Measurements from ENCODE around the gene EYS. TPM values are rescaled to one million over a fixed set of nuclear protein-coding genes. Genes with fewer than 3 reads are reported as not detected.

Gene EYS
- total and polyA plus RNA-seq, 2 experiments from 2014 or later = 0.04 TPM; not detected in 1

DNA sequence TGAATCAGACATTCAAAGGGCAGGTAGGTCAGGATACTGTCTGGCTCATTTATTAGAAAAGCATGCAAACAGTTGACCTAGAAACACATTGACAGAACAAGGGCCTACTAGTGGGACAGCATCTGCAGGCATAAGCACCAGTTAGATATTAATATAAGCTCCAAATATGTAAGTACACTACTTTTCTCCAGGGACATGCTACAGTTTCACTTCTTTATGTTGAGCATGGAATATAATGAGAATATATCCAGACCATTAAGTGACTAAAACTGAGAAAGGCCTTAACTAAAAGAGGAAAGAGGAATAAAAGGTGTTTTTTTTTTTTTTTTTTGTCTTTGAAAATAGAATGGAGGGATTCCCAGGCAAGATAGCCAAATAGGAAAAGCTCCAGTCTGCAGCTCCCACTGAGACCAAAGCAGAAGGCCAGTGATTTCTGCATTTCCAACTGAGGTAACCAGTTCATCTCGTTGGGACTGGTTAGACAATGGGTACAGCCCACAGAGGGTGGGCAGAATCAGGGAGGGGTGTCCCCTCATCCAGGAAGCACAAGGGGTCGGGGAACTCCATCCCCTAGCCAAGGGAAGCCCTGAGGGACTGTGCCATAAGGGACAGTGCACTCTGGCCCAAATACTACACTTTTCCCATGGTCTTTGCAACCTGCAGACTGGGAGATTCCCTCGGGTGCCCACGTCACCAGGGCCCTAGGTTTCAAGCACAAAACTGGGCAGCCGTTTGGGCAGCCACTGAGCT lies 1819.8 kb downstream of the EYS start:
- no peak for TF ChIP-seq EZH2phosphoT487 (IDR thresholded peaks at IDR 0.05; ENCODE audit: insufficient read depth, low read depth)
- in situ Hi-C loops (cut with MboI) = no loop called here

GRCh38 chr6:63886341-63886740 lies 1820.7 kb downstream of the EYS start:
- H3K27me3 ChIP-seq (replicated peaks; ENCODE audit: insufficient read depth) = peaks cover 25% of the 10 kb centered on the region
- TF ChIP-seq EZH2phosphoT487 (IDR thresholded peaks at IDR 0.05; ENCODE audit: insufficient read depth, low read depth) (no peak), EZH2 (IDR thresholded peaks at IDR 0.05; ENCODE audit: insufficient read depth, poor library complexity, severe bottlenecking) (no peak)
- no peak overlapping the region for H2AFZ ChIP-seq
- no peaks in the 10 kb centered on the region for H4K20me1 ChIP-seq (ENCODE audit: insufficient read depth)
- no peak overlapping the region for H3K27ac ChIP-seq
- in situ Hi-C loops (cut with MboI) = no loop called here
- H3K4me1 ChIP-seq (ENCODE audit: insufficient read depth) = no peaks in the 10 kb centered on the region
- no peak overlapping the region for H3K9ac ChIP-seq
- H3K4me3 ChIP-seq = no peak overlapping the region
- 17 to 21% methylated on average over 3 of the region's 3 CpGs for WGBS, 2 experiments (ENCODE audit: low coverage in 1 of 2, low lambda C conversion rate in 2 of 2, missing lambda C conversion rate in 2 of 2)
- H3K9me2 ChIP-seq (ENCODE audit: insufficient read depth) = no peaks in the 10 kb centered on the region
- H3F3A ChIP-seq (ENCODE audit: insufficient read depth) = no peaks in the 10 kb centered on the region
- no peaks in the 10 kb centered on the region for H3K79me2 ChIP-seq (ENCODE audit: insufficient read depth)
- no peaks in the 10 kb centered on the region for H3K36me3 ChIP-seq (ENCODE audit: low read depth)
- no peak overlapping the region for H3K4me2 ChIP-seq (ENCODE audit: unreplicated experiment)
- H3K9me3 ChIP-seq (ENCODE audit: low read depth) = no peaks in the 10 kb centered on the region
- DNase-seq = no peak

More for the DNA sequence above, 1819.8 kb downstream of the EYS start:
- Histone ChIP-seq H3K79me2 (ENCODE audit: insufficient read depth) (no peaks in the 10 kb centered on the region), H3K9me2 (ENCODE audit: insufficient read depth) (no peaks in the 10 kb centered on the region), H3K9ac (no peak overlapping the region), H3K27ac (no peak overlapping the region), H3K4me3 (no peak overlapping the region), H3F3A (ENCODE audit: insufficient read depth) (no peaks in the 10 kb centered on the region), H3K4me2 (ENCODE audit: unreplicated experiment) (no peak overlapping the region), H3K4me1 (ENCODE audit: insufficient read depth) (no peaks in the 10 kb centered on the region), H4K20me1 (ENCODE audit: insufficient read depth) (no peaks in the 10 kb centered on the region), H3K27me3 (replicated peaks; ENCODE audit: insufficient read depth) (peaks cover 28% of the 10 kb centered on the region), H3K36me3 (ENCODE audit: low read depth) (no peaks in the 10 kb centered on the region), H3K9me3 (ENCODE audit: low read depth) (no peaks in the 10 kb centered on the region), H2AFZ (no peak overlapping the region)
- 30 to 33% methylated on average over 5 of the region's 5 CpGs for WGBS, 2 experiments (ENCODE audit: low coverage in 1 of 2, low lambda C conversion rate in 2 of 2, missing lambda C conversion rate in 2 of 2)
- no peak for DNase-seq

DNA sequence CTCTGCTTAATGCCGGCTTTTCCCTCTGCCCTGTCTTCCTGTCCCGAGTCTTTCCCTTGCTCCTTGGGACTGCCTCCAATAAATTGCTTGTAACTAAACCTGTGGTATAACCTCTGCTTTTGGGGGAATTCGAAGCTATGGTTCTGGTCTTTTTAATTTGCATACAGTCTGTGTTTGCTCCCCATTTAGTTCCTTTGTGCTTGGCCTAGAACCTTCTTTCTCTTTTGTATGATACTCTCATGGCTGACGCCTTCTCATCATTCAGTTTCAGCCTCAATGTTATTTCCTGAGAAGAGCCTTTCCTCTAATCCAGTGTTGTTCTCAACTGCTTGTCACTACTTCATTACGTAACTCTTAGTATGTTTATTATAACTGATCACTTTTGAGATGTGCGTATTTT lies 1823.4 kb downstream of the EYS start:
- in situ Hi-C loops (cut with MboI) = no loop called here
- no peaks in the 10 kb centered on the region for H3K9me3 ChIP-seq (ENCODE audit: low read depth)
- TF ChIP-seq EZH2phosphoT487 (IDR thresholded peaks at IDR 0.05; ENCODE audit: insufficient read depth, low read depth) (no peak), EZH2 (IDR thresholded peaks at IDR 0.05; ENCODE audit: insufficient read depth, poor library complexity, severe bottlenecking) (no peak)
- no peak overlapping the region for H3K9ac ChIP-seq
- H3K4me1 ChIP-seq (ENCODE audit: insufficient read depth) = no peaks in the 10 kb centered on the region
- no peaks in the 10 kb centered on the region for H3K36me3 ChIP-seq (ENCODE audit: low read depth)
- peaks cover 16% of the 10 kb centered on the region for H3K27me3 ChIP-seq (replicated peaks; ENCODE audit: insufficient read depth)
- no peak overlapping the region for H3K4me2 ChIP-seq (ENCODE audit: unreplicated experiment)
- H4K20me1 ChIP-seq (ENCODE audit: insufficient read depth) = no peaks in the 10 kb centered on the region
- no peaks in the 10 kb centered on the region for H3K9me2 ChIP-seq (ENCODE audit: insufficient read depth)
- WGBS, 2 experiments (ENCODE audit: low coverage in 1 of 2, low lambda C conversion rate in 2 of 2, missing lambda C conversion rate in 2 of 2) = 66 to 67% methylated on average over 6 of the region's 6 CpGs
- no peak overlapping the region for H2AFZ ChIP-seq
- DNase-seq = no peak
- H3K79me2 ChIP-seq (ENCODE audit: insufficient read depth) = no peaks in the 10 kb centered on the region
- no peaks in the 10 kb centered on the region for H3F3A ChIP-seq (ENCODE audit: insufficient read depth)
- H3K4me3 ChIP-seq = no peak overlapping the region
- H3K27ac ChIP-seq = no peak overlapping the region

- H3F3A ChIP-seq (ENCODE audit: insufficient read depth) = no peaks in the 10 kb centered on the region
- H3K9me3 ChIP-seq (ENCODE audit: low read depth) = no peaks in the 10 kb centered on the region
- in situ Hi-C loops (cut with MboI) = no loop called here
- peak; percentile 19 for DNase-seq
- no peak overlapping the region for H3K4me2 ChIP-seq (ENCODE audit: unreplicated experiment)
- 44 to 51% methylated on average over 4 of the region's 4 CpGs for WGBS, 2 experiments (ENCODE audit: low coverage in 1 of 2, low lambda C conversion rate in 2 of 2, missing lambda C conversion rate in 2 of 2)
- H3K79me2 ChIP-seq (ENCODE audit: insufficient read depth) = no peaks in the 10 kb centered on the region
- peaks cover 10% of the 10 kb centered on the region; the same call in 1 of the 2 replicates for H3K27me3 ChIP-seq (replicated peaks; ENCODE audit: insufficient read depth)
- no peak overlapping the region for H2AFZ ChIP-seq
- no peaks in the 10 kb centered on the region for H3K9me2 ChIP-seq (ENCODE audit: insufficient read depth)
- no peaks in the 10 kb centered on the region for H4K20me1 ChIP-seq (ENCODE audit: insufficient read depth)
- H3K36me3 ChIP-seq (ENCODE audit: low read depth) = no peaks in the 10 kb centered on the region
- H3K27ac ChIP-seq = no peak overlapping the region
- TF ChIP-seq EZH2phosphoT487 (IDR thresholded peaks at IDR 0.05; ENCODE audit: insufficient read depth, low read depth) (no peak), EZH2 (IDR thresholded peaks at IDR 0.05; ENCODE audit: insufficient read depth, poor library complexity, severe bottlenecking) (no peak)
- no peak overlapping the region for H3K9ac ChIP-seq
- H3K4me3 ChIP-seq = no peak overlapping the region
- H3K4me1 ChIP-seq (ENCODE audit: insufficient read depth) = no peaks in the 10 kb centered on the region
Observed at GRCh38 chr6:63882208-63882607, 1824.8 kb downstream of the EYS start.

Measured in GM23248 (cell line).